Measurements from ENCODE around the gene HBZ.
"Not testable (repeated sequence)": the region's sequence is repeated elsewhere in the genome, so short reads cannot be mapped to it uniquely, and the experiment has no call there.

HBZ gene

DNA sequence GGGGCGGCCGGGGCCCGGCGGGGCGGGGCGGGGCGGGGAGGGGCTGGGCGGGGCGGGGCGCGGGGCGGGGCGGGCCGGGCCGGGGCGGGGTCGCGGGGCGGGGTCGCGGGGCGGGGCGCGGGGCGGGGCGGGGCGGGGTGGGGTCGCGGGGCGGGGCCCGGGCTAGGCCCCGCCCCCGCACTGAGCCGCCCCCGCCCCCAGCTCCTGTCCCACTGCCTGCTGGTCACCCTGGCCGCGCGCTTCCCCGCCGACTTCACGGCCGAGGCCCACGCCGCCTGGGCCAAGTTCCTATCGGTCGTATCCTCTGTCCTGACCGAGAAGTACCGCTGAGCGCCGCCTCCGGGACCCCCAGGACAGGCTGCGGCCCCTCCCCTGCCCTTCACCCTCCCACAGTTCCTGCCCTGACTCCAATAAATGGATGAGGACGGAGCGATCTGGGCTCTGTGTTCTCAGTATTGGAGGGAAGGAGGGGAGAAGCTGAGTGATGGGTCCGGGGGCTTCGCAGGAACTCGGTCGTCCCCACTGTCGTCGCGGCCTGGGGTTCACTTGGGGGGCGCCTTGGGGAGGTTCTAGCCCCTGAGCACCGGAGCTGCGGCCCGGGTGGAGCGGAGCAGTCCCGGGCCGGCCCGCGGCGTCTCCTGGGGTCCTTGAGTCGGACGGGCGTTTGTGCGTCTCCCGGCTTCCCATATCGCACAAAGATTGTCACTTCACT is 12.5 kb downstream of the HBZ start:
- no peak for DNase-seq (ENCODE audit: low read depth, low spot score)

DNA sequence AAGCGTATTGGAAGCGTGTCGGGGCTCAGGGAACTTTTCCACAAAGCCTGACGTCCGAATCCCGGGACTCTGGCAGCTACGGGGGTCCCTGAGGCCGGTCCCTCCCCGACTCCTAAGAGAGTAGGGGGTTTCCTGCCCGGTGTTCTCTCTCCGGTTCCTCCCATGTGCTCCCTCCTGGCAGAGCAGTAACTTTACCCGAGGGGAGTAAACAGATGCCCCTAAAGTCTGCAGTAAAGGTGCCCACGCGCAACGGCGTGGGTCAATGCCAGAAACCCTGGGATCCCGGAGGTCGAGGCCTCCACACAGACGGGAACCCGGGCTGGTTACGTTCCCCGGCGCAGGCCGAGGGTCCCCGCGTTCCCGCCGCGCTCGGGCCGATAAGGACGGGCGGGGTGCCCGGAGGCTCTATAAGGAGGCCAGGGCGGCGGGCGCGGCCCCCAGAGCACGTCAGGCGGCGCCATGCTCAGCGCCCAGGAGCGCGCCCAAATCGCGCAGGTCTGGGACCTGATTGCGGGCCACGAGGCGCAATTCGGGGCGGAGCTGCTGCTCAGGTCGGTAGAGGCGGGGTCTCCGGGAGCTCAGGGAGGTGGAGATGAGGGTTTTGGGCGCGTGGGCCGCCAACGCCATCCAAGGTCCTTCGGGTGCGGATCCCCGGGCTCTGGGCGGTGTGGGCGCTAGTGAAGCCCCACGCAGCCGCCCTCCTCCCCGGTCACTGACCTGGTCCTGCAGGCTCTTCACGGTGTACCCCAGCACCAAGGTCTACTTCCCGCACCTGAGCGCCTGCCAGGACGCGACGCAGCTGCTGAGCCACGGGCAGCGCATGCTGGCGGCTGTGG is 13.3 kb downstream of the HBZ start, which contains the start of gene HBM:
Gene HBM, plus strand, starts transcription at position 440 of the 836 bp plus-strand sequence. Its CDS starts 20 bp downstream, at position 460.
- no peak for DNase-seq (ENCODE audit: low read depth, low spot score)

DNA sequence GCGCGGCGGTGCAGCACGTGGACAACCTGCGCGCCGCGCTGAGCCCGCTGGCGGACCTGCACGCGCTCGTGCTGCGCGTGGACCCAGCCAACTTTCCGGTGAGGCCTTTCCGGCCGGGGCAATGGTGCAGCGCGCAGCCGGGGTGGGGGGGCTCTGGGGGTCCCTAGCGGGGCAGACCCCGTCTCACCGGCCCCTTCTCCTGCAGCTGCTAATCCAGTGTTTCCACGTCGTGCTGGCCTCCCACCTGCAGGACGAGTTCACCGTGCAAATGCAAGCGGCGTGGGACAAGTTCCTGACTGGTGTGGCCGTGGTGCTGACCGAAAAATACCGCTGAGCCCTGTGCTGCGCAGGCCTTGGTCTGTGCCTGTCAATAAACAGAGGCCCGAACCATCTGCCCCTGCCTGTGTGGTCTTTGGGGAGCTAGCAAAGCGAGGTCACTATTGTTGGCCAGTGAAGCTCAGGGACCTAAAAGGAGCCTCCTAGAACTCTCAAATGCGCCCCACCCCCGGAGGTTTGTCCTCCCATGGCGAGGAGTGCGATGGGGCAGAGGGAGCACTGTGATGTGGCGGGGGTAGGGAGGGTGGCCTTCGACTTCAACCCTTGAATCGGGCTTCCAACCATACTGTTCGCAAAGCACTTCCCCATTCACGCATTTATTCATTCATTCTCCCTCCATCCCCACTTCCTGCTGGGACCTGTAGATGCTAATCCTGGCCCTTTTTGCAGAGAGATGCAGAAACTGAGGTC is 14.1 kb downstream of the HBZ start:
- no peak for DNase-seq (ENCODE audit: low read depth, low spot score)

DNA sequence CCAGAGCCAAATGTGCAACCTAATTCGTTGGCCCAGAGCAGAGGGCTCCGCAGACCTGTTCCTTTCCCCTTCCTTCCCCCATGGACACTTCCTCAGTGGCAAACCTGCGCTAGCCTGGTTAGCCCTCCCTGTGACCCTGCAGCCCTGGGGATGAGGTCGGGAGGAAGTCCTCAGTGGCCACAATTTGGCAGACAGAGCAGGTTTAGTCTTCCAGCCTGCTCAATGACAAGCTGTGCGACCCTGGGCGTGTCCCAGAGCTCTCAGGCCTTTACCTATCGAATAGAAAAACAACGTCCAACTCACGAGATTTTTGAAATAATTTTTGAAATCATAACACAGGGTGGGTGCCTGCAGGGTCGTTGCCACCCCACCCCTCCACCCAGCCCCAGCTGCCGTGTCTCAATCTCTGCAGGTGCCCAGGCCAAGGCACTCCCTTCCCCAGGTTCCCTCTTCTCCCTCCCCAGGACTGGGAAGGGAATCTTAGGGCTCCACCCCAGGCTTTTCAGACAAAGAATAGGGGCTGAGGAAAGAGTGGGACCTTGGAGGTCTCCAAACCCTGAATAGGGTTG is 14.8 kb downstream of the HBZ start:
- DNase-seq (ENCODE audit: low read depth, low spot score), result no peak

DNA sequence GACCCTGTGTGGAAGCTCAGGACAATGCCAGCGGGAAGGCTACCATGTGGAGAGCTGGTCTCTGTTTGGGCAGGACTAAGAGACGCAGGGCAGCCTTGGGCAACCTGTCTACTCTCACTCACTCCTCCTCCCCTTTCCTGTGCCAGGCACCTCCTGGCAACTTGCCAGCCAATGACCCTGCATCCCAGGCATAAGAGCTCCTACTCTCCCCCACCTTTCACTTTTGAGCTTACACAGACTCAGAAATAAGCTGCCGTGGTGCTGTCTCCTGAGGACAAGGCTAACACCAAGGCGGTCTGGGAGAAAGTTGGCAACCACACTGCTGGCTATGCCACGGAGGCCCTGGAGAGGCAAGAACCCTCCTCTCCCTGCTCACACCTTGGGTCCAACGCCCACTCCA is 16.0 kb downstream of the HBZ start:
- DNase-seq (ENCODE audit: low read depth, low spot score), result no peak

DNA sequence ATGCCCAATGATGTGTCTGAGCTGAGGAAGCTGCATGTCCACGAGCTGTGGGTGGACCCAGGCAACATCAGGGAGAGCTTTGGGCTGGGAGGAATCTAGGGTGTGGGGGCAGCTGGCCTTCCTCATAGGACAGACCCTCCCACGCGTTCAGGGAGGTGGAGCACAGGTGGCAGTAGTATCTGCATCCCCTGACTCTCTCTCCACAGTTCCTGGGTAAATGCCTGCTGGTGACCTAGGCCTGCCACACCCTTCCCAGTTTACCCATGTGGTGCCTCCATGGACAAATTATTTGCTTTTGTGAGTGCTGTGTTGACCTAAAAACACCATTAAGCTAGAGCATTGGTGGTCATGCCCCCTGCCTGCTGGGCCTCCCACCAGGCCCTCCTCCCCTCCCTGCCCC is 16.6 kb downstream of the HBZ start:
- no peak for DNase-seq (ENCODE audit: low read depth, low spot score)

DNA sequence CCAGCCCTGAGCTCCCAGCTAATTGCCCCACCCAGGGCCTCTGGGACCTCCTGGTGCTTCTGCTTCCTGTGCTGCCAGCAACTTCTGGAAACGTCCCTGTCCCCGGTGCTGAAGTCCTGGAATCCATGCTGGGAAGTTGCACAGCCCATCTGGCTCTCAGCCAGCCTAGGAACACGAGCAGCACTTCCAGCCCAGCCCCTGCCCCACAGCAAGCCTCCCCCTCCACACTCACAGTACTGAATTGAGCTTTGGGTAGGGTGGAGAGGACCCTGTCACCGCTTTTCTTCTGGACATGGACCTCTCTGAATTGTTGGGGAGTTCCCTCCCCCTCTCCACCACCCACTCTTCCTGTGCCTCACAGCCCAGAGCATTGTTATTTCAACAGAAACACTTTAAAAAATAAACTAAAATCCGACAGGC is 17.7 kb downstream of the HBZ start:
- not testable (repeated sequence) for DNase-seq (ENCODE audit: low read depth, low spot score)

DNA sequence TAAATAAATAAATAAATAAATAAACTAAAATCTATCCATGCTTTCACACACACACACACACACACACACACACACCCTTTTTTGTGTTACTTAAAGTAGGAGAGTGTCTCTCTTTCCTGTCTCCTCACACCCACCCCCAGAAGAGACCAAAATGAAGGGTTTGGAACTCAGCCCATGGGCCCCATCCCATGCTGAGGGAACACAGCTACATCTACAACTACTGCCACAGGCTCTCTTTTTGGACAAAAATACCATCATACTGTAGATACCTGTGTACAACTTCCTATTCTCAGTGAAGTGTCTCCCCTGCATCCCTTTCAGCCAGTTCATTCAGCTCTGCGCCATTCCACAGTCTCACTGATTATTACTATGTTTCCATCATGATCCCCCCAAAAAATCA is 18.3 kb downstream of the HBZ start:
- DNase-seq (ENCODE audit: low read depth, low spot score), result no peak

DNA sequence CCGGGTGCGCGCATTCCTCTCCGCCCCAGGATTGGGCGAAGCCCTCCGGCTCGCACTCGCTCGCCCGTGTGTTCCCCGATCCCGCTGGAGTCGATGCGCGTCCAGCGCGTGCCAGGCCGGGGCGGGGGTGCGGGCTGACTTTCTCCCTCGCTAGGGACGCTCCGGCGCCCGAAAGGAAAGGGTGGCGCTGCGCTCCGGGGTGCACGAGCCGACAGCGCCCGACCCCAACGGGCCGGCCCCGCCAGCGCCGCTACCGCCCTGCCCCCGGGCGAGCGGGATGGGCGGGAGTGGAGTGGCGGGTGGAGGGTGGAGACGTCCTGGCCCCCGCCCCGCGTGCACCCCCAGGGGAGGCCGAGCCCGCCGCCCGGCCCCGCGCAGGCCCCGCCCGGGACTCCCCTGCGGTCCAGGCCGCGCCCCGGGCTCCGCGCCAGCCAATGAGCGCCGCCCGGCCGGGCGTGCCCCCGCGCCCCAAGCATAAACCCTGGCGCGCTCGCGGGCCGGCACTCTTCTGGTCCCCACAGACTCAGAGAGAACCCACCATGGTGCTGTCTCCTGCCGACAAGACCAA is 20.0 kb downstream of the HBZ start, which contains the start of gene HBA2:
Gene HBA2, plus strand, starts transcription at position 503 of the 568 bp plus-strand sequence. Its CDS starts 37 bp downstream, at position 540.
- DNase-seq (ENCODE audit: low read depth, low spot score), result not testable (repeated sequence)

DNA sequence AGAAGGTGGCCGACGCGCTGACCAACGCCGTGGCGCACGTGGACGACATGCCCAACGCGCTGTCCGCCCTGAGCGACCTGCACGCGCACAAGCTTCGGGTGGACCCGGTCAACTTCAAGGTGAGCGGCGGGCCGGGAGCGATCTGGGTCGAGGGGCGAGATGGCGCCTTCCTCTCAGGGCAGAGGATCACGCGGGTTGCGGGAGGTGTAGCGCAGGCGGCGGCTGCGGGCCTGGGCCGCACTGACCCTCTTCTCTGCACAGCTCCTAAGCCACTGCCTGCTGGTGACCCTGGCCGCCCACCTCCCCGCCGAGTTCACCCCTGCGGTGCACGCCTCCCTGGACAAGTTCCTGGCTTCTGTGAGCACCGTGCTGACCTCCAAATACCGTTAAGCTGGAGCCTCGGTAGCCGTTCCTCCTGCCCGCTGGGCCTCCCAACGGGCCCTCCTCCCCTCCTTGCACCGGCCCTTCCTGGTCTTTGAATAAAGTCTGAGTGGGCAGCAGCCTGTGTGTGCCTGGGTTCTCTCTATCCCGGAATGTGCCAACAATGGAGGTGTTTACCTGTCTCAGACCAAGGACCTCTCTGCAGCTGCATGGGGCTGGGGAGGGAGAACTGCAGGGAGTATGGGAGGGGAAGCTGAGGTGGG is 20.9 kb downstream of the HBZ start:
- DNase-seq (ENCODE audit: low read depth, low spot score), result not testable (repeated sequence)

DNA sequence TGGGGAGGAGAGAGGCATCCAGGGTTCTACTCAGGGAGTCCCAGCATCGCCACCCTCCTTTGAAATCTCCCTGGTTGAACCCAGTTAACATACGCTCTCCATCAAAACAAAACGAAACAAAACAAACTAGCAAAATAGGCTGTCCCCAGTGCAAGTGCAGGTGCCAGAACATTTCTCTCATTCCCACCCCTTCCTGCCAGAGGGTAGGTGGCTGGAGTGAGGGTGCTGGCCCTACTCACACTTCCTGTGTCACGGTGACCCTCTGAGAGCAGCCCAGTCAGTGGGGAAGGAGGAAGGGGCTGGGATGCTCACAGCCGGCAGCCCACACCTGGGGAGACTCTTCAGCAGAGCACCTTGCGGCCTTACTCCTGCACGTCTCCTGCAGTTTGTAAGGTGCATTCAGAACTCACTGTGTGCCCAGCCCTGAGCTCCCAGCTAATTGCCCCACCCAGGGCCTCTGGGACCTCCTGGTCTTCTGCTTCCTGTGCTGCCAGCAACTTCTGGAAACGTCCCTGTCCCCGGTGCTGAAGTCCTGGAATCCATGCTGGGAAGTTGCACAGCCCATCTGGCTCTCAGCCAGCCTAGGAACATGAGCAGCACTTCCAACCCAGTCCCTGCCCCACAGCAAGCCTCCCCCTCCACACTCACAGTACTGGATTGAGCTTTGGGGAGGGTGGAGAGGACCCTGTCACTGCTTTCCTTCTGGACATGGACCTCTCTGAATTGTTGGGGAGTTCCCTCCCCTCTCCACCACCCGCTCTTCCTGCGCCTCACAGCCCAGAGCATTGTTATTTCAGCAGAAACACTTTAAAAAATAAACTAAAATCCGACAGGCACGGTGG is 21.7 kb downstream of the HBZ start:
- DNase-seq (ENCODE audit: low read depth, low spot score), result not testable (repeated sequence)

DNA sequence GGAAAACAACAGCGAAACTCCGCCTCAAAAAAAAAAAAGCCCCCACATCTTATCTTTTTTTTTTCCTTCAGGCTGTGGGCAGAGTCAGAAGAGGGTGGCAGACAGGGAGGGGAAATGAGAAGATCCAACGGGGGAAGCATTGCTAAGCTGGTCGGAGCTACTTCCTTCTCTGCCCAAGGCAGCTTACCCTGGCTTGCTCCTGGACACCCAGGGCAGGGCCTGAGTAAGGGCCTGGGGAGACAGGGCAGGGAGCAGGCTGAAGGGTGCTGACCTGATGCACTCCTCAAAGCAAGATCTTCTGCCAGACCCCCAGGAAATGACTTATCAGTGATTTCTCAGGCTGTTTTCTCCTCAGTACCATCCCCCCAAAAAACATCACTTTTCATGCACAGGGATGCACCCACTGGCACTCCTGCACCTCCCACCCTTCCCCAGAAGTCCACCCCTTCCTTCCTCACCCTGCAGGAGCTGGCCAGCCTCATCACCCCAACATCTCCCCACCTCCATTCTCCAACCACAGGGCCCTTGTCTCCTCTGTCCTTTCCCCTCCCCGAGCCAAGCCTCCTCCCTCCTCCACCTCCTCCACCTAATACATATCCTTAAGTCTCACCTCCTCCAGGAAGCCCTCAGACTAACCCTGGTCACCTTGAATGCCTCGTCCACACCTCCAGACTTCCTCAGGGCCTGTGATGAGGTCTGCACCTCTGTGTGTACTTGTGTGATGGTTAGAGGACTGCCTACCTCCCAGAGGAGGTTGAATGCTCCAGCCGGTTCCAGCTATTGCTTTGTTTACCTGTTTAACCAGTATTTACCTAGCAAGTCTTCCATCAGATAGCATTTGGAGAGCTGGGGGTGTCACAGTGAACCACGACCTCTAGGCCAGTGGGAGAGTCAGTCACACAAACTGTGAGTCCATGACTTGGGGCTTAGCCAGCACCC is 22.8 kb downstream of the HBZ start:
- DNase-seq (ENCODE audit: low read depth, low spot score), result no peak

DNA sequence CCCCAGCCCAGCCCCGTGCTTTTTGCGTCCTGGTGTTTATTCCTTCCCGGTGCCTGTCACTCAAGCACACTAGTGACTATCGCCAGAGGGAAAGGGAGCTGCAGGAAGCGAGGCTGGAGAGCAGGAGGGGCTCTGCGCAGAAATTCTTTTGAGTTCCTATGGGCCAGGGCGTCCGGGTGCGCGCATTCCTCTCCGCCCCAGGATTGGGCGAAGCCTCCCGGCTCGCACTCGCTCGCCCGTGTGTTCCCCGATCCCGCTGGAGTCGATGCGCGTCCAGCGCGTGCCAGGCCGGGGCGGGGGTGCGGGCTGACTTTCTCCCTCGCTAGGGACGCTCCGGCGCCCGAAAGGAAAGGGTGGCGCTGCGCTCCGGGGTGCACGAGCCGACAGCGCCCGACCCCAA is 23.6 kb downstream of the HBZ start:
- not testable (repeated sequence) for DNase-seq (ENCODE audit: low read depth, low spot score)

DNA sequence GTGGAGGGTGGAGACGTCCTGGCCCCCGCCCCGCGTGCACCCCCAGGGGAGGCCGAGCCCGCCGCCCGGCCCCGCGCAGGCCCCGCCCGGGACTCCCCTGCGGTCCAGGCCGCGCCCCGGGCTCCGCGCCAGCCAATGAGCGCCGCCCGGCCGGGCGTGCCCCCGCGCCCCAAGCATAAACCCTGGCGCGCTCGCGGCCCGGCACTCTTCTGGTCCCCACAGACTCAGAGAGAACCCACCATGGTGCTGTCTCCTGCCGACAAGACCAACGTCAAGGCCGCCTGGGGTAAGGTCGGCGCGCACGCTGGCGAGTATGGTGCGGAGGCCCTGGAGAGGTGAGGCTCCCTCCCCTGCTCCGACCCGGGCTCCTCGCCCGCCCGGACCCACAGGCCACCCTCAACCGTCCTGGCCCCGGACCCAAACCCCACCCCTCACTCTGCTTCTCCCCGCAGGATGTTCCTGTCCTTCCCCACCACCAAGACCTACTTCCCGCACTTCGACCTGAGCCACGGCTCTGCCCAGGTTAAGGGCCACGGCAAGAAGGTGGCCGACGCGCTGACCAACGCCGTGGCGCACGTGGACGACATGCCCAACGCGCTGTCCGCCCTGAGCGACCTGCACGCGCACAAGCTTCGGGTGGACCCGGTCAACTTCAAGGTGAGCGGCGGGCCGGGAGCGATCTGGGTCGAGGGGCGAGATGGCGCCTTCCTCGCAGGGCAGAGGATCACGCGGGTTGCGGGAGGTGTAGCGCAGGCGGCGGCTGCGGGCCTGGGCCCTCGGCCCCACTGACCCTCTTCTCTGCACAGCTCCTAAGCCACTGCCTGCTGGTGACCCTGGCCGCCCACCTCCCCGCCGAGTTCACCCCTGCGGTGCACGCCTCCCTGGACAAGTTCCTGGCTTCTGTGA is 24.3 kb downstream of the HBZ start, which contains the start of gene HBA1:
Gene HBA1, plus strand, starts transcription at position 204 of the 906 bp plus-strand sequence. Its CDS starts 37 bp downstream, at position 241.
- DNase-seq (ENCODE audit: low read depth, low spot score), result not testable (repeated sequence)

DNA sequence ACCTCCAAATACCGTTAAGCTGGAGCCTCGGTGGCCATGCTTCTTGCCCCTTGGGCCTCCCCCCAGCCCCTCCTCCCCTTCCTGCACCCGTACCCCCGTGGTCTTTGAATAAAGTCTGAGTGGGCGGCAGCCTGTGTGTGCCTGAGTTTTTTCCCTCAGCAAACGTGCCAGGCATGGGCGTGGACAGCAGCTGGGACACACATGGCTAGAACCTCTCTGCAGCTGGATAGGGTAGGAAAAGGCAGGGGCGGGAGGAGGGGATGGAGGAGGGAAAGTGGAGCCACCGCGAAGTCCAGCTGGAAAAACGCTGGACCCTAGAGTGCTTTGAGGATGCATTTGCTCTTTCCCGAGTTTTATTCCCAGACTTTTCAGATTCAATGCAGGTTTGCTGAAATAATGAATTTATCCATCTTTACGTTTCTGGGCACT is 25.0 kb downstream of the HBZ start:
- no peak for DNase-seq (ENCODE audit: low read depth, low spot score)

DNA sequence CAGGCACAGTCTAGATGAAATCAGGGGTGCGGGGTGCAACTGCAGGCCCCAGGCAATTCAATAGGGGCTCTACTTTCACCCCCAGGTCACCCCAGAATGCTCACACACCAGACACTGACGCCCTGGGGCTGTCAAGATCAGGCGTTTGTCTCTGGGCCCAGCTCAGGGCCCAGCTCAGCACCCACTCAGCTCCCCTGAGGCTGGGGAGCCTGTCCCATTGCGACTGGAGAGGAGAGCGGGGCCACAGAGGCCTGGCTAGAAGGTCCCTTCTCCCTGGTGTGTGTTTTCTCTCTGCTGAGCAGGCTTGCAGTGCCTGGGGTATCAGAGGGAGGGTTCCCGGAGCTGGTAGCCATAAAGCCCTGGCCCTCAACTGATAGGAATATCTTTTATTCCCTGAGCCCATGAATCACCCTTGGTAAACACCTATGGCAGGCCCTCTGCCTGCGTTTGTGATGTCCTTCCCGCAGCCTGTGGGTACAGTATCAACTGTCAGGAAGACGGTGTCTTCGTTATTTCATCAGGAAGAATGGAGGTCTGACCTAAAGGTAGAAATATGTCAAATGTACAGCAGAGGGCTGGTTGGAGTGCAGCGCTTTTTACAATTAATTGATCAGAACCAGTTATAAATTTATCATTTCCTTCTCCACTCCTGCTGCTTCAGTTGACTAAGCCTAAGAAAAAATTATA is 25.7 kb downstream of the HBZ start:
- no peak for DNase-seq (ENCODE audit: low read depth, low spot score)

DNA sequence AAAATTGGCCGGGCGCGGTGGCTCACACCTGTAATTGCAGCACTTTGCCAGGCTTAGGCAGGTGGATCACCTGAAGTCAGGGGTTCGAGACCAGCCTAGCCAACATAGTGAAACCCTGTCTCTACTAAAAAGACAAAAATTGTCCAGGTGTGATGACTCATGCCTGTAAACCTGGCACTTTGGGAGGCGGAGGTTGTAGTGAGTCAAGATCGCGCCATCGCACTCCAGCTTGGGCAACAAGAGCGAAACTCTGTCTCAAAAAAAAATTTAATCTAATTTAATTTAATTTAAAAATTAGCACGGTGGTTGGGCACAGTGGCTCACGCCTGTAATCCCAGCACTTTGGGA is 26.2 kb downstream of the HBZ start:
- no peak for DNase-seq (ENCODE audit: low read depth, low spot score)

Measured in activated CD4-positive, CD25-positive, alpha-beta regulatory T cell treated with anti-CD3 and anti-CD28 coated beads, Interleukin-2, amount 50 U/mL, for 16 hours (primary cell).